A673 (cell line): Measurements from ENCODE around the gene BRCA1. TPM values are rescaled to one million over a fixed set of nuclear protein-coding genes. Genes with fewer than 3 reads are reported as not detected.

Experiments used
- total RNA-seq: library from RNA; stranded (reverse); gene quantifications from 2 replicates; pipeline ENCODE4 v1.2.3, GENCODE V29; 2021

The BRCA1 gene
- total RNA-seq, 1 experiment from 2014 or later = 24.2 TPM

Other genes with a start within 250 kb of the BRCA1 start
- not detected in 2 replicates for gene G6PC1, start 224.6 kb downstream of the BRCA1 start, total RNA-seq
- gene AARSD1, start 160.9 kb downstream of the BRCA1 start, total RNA-seq = 32.9 and 36.0 TPM in 2 replicates
- gene PTGES3L, start 145.3 kb downstream of the BRCA1 start, total RNA-seq = 0.64 and 1.1 TPM in 2 replicates
- 7.3 and 8.0 TPM in 2 replicates for gene RUNDC1, start 144.8 kb downstream of the BRCA1 start, total RNA-seq
- 547 and 560 TPM in 2 replicates for gene RPL27, start 126.9 kb downstream of the BRCA1 start, total RNA-seq
- 4.9 and 7.2 TPM in 2 replicates for gene IFI35, start 118.6 kb downstream of the BRCA1 start, total RNA-seq
- 45.2 and 47.0 TPM in 2 replicates for gene VAT1, start 103.0 kb downstream of the BRCA1 start, total RNA-seq
- 5.5 and 6.7 TPM in 2 replicates for gene RND2, start 100.1 kb downstream of the BRCA1 start, total RNA-seq
- gene NBR1, start 45.9 kb upstream of the BRCA1 start, total RNA-seq = 19.5 and 23.0 TPM in 2 replicates
- gene TMEM106A, start 86.5 kb upstream of the BRCA1 start, total RNA-seq = 1.8 and 2.1 TPM in 2 replicates
- gene CCDC200, start 103.3 kb upstream of the BRCA1 start, total RNA-seq = not detected in 2 replicates
- 3,906 and 4,067 TPM in 2 replicates for gene RNU2-1, start 108.6 kb upstream of the BRCA1 start, total RNA-seq